Neural progenitor cell (in vitro differentiated cells): ENCODE data around the gene SRSF8. TPM values are rescaled to one million over a fixed set of nuclear protein-coding genes. Genes with fewer than 3 reads are reported as not detected.

Experiments used
- DNase-seq: peaks from one replicate; pipeline ENCODE4 v3.0.0-alpha.2; 2016; ENCODE audit warnings: low spot score
- H2AFZ ChIP-seq: fragments of 200-600 bp; sonication (generic); replicated peaks from 2 replicates; pipeline ENCODE4 v1.6.1; 2016; ENCODE audit warnings: antibody characterized with exemption
- H3F3A ChIP-seq: fragments of 200-600 bp; sonication (generic); 2 replicates; pipeline ENCODE4 v1.6.1; 2016; ENCODE audit warnings: antibody characterized with exemption, low read depth
- H3K27ac ChIP-seq: fragments of 200-600 bp; sonication (generic); 2 replicates; pipeline ENCODE4 v1.5.1; 2016; ENCODE audit warnings: mild to moderate bottlenecking
- H3K27me3 ChIP-seq: fragments of 200-600 bp; sonication (generic); 2 replicates; pipeline ENCODE4 v1.6.1; 2016; ENCODE audit warnings: mild to moderate bottlenecking, moderate library complexity
- H3K36me3 ChIP-seq: fragments of 200-600 bp; sonication (generic); 2 replicates; pipeline ENCODE4 v1.5.1; 2016
- H3K4me1 ChIP-seq: fragments of 200-600 bp; sonication (generic); 2 replicates; pipeline ENCODE4 v1.6.1; 2016; ENCODE audit warnings: mixed run types
- H3K4me2 ChIP-seq: fragments of 200-600 bp; sonication (generic); 2 replicates; pipeline ENCODE4 v1.6.1; 2016
- H3K4me3 ChIP-seq: fragments of 200-600 bp; sonication (generic); 2 replicates; pipeline ENCODE4 v1.5.1; 2016
- H3K79me2 ChIP-seq: fragments of 200-600 bp; sonication (generic); 2 replicates; pipeline ENCODE4 v1.6.1; 2016; ENCODE audit warnings: low read depth
- H3K9ac ChIP-seq: fragments of 200-600 bp; sonication (generic); 2 replicates; pipeline ENCODE4 v1.6.1; 2016
- H3K9me3 ChIP-seq: fragments of 200-600 bp; sonication (generic); 2 replicates; pipeline ENCODE4 v1.5.1; 2016; ENCODE audit warnings: low read depth
- H4K20me1 ChIP-seq: fragments of 200-600 bp; sonication (generic); 2 replicates; pipeline ENCODE4 v1.6.1; 2016; ENCODE audit warnings: low read depth
- H3K27ac Mint-ChIP-seq: 3 replicates; pipeline ENCODE4 v1.8.0; 2021; ENCODE audit warnings: mixed read lengths
- H3K27me3 Mint-ChIP-seq: 2 replicates; pipeline ENCODE4 v1.8.0; 2022; ENCODE audit warnings: low read depth, mild to moderate bottlenecking, inconsistent platforms, moderate library complexity, mixed read lengths; ENCODE audit not compliant: insufficient read depth
- H3K36me3 Mint-ChIP-seq: 3 replicates; pipeline ENCODE4 v1.8.0; 2021; ENCODE audit warnings: mixed read lengths
- H3K4me1 Mint-ChIP-seq: 3 replicates; pipeline ENCODE4 v1.8.0; 2021; ENCODE audit warnings: mixed read lengths
- H3K4me3 Mint-ChIP-seq: 3 replicates; pipeline ENCODE4 v1.8.0; 2021; ENCODE audit warnings: mild to moderate bottlenecking, moderate library complexity, mixed read lengths
- H3K9me3 Mint-ChIP-seq: 3 replicates; pipeline ENCODE4 v1.8.0; 2020; ENCODE audit warnings: mixed read lengths
- CTCF ChIP-seq: fragments of 200-600 bp; sonication (generic); IDR thresholded peaks from 2 replicates; pipeline ENCODE4 v1.5.1; 2017; ENCODE audit warnings: antibody characterized with exemption, mild to moderate bottlenecking
- EZH2 ChIP-seq: fragments of 200-600 bp; sonication (generic); IDR thresholded peaks from 2 replicates; pipeline ENCODE4 v1.6.1; 2017; ENCODE audit warnings: antibody characterized with exemption, mild to moderate bottlenecking, moderate library complexity
- EZH2phosphoT487 ChIP-seq: fragments of 200-600 bp; sonication (generic); IDR thresholded peaks from 2 replicates; pipeline ENCODE4 v1.6.1; 2017; ENCODE audit warnings: antibody characterized with exemption
- total RNA-seq: library from RNA; depleted of rRNA; stranded (reverse); fragments of >200 nt; gene quantifications from 2 replicates; pipeline ENCODE4 v1.2.3, GENCODE V29; 2015; ENCODE audit warnings: low replicate concordance

The SRSF8 gene
- total RNA-seq, 1 donor from 2014 or later: 17.6 TPM

GRCh38 chr11:95042239-95042638 is 24.5 kb upstream of the SRSF8 start:
- Histone ChIP-seq H3F3A (no peaks in the 10 kb centered on the region), H3K27me3 (no peaks in the 10 kb centered on the region), H4K20me1 (no peaks in the 10 kb centered on the region), H3K36me3 (no peaks in the 10 kb centered on the region), H3K9me3 (no peaks in the 10 kb centered on the region), H2AFZ (no peak overlapping the region), H3K79me2 (no peaks in the 10 kb centered on the region), H3K4me1 (no peaks in the 10 kb centered on the region), H3K4me2 (no peak overlapping the region), H3K4me3 (no peak overlapping the region), H3K9ac (no peak overlapping the region), H3K27ac (no peak overlapping the region)
- no peaks in the 10 kb centered on the region for H3K36me3 Mint-ChIP-seq
- peaks cover 6% of the 10 kb centered on the region for H3K4me1 Mint-ChIP-seq
- peaks cover 3% of the 10 kb centered on the region for H3K9me3 Mint-ChIP-seq
- DNase-seq: no peak
- H3K27me3 Mint-ChIP-seq: peaks cover 4% of the 10 kb centered on the region
- H3K4me3 Mint-ChIP-seq: no peak overlapping the region
- TF ChIP-seq CTCF (no peak), EZH2phosphoT487 (no peak), EZH2 (no peak)
- H3K27ac Mint-ChIP-seq: no peak overlapping the region

GRCh38 chr11:95042906-95043305 is 23.8 kb upstream of the SRSF8 start:
- no peaks in the 10 kb centered on the region for H4K20me1 ChIP-seq
- DNase-seq: no peak
- no peaks in the 10 kb centered on the region for H3K9me3 ChIP-seq
- no peak overlapping the region for H3K9ac ChIP-seq
- Mint-ChIP-seq H3K9me3 (peaks cover 3% of the 10 kb centered on the region), H3K27ac (no peak overlapping the region), H3K4me3 (no peak overlapping the region), H3K27me3 (peaks cover 4% of the 10 kb centered on the region), H3K4me1 (peaks cover 6% of the 10 kb centered on the region), H3K36me3 (no peaks in the 10 kb centered on the region)
- TF ChIP-seq CTCF: no peak
- TF ChIP-seq EZH2phosphoT487: no peak
- no peak for TF ChIP-seq EZH2
- H3K4me1 ChIP-seq: no peaks in the 10 kb centered on the region
- no peak overlapping the region for H2AFZ ChIP-seq
- no peaks in the 10 kb centered on the region for H3F3A ChIP-seq
- no peak overlapping the region for H3K27ac ChIP-seq
- H3K27me3 ChIP-seq: no peaks in the 10 kb centered on the region
- no peaks in the 10 kb centered on the region for H3K79me2 ChIP-seq
- no peaks in the 10 kb centered on the region for H3K36me3 ChIP-seq
- no peak overlapping the region for H3K4me3 ChIP-seq
- H3K4me2 ChIP-seq: no peak overlapping the region

GRCh38 chr11:95044010-95044409 is 22.7 kb upstream of the SRSF8 start:
- TF ChIP-seq EZH2phosphoT487: no peak
- no peak for TF ChIP-seq CTCF
- no peak for TF ChIP-seq EZH2

More at GRCh38 chr11:95044010-95044409, 22.7 kb upstream of the SRSF8 start:
- Histone ChIP-seq H3K27me3 (no peaks in the 10 kb centered on the region), H3K9me3 (no peaks in the 10 kb centered on the region), H3K79me2 (no peaks in the 10 kb centered on the region), H3K4me3 (no peak overlapping the region), H3K9ac (no peak overlapping the region), H3K27ac (no peak overlapping the region), H2AFZ (no peak overlapping the region), H4K20me1 (no peaks in the 10 kb centered on the region), H3K4me1 (no peaks in the 10 kb centered on the region), H3F3A (no peaks in the 10 kb centered on the region), H3K36me3 (no peaks in the 10 kb centered on the region), H3K4me2 (no peak overlapping the region)
- H3K9me3 Mint-ChIP-seq: no peaks in the 10 kb centered on the region
- H3K27ac Mint-ChIP-seq: no peak overlapping the region
- no peak for DNase-seq
- no peaks in the 10 kb centered on the region for H3K36me3 Mint-ChIP-seq
- peaks cover 6% of the 10 kb centered on the region for H3K4me1 Mint-ChIP-seq
- H3K4me3 Mint-ChIP-seq: no peak overlapping the region
- no peaks in the 10 kb centered on the region for H3K27me3 Mint-ChIP-seq
